GM23338 (cell line): ENCODE results near the gene H2AZ2. TPM values are rescaled to one million over a fixed set of nuclear protein-coding genes. Genes with fewer than 3 reads are reported as not detected.

Experiments used
- CREB1 ChIP-seq: fragments of 250-450 bp; sonication (Bioruptor Pico); IDR thresholded peaks from 2 replicates; pipeline ENCODE4 v1.5.0; 2020; ENCODE audit warnings: low read depth, mild to moderate bottlenecking, moderate library complexity
- CTCF ChIP-seq, 2 experiments: fragments of 200-600 bp in 1 of 2; sonication (generic) in 1 of 2; conservative IDR thresholded peaks; 2 replicates each; pipeline versions ENCODE4 v1.5.1 to v1.6.1; 2016 to 2017; ENCODE audit warnings: antibody characterized with exemption in 2 of 2, low read depth in 2 of 2, mild to moderate bottlenecking in 2 of 2, moderate library complexity in 1 of 2
- EZH2phosphoT487 ChIP-seq: fragments of 200-600 bp; sonication (generic); IDR thresholded peaks from one replicate; pipeline ENCODE4 v1.8.1; 2018; ENCODE audit warnings: antibody characterized with exemption; ENCODE audit not compliant: unreplicated experiment
- JUNB ChIP-seq: IDR thresholded peaks from one replicate; pipeline ENCODE4 v1.6.1; 2016; ENCODE audit warnings: antibody characterized with exemption; ENCODE audit not compliant: unreplicated experiment
- NANOG ChIP-seq: IDR thresholded peaks from 2 replicates; pipeline ENCODE4 v1.6.1; 2016; ENCODE audit warnings: antibody characterized with exemption, borderline replicate concordance
- POLR2AphosphoS5 ChIP-seq: IDR thresholded peaks from 2 replicates; pipeline ENCODE4 v1.6.1; 2016; ENCODE audit warnings: antibody characterized with exemption, low read depth
- STAT1 ChIP-seq: IDR thresholded peaks from one replicate; pipeline ENCODE4 v1.6.1; 2016; ENCODE audit warnings: antibody characterized with exemption; ENCODE audit not compliant: unreplicated experiment
- ZNF114 ChIP-seq: fragments of 250-450 bp; sonication (Bioruptor Pico); IDR thresholded peaks from 2 replicates; pipeline ENCODE4 v1.5.0; 2020; ENCODE audit warnings: mild to moderate bottlenecking, moderate library complexity
- polyA plus RNA-seq: library from polyadenylated mRNA; unstranded; fragments of >200 nt; fragmentation: Nextera tagmentation; extraction: Ambion mirVana; gene quantifications from 2 replicates; pipeline ENCODE4 v1.2.1, GENCODE V29; 2016
- total RNA-seq: library from RNA; depleted of rRNA; stranded (reverse); fragments of >200 nt; shearing (Covaris generic); gene quantifications from 2 replicates; pipeline ENCODE4 v1.2.3, GENCODE V29; 2014
- TF ChIP-seq, protein P1 (sequence below): fragments of 250-450 bp; sonication (Bioruptor Pico); IDR thresholded peaks from 2 replicates; pipeline ENCODE4 v1.5.0; 2020; ENCODE audit warnings: mild to moderate bottlenecking, moderate library complexity
- TF ChIP-seq, protein P2 (sequence below): IDR thresholded peaks from 2 replicates; pipeline ENCODE4 v1.6.1; 2016; ENCODE audit warnings: antibody characterized with exemption

H2AZ2 gene
- total and polyA plus RNA-seq, 2 experiments from 2014 or later: 215 to 390 TPM

- TF ChIP-seq, protein P1, sequence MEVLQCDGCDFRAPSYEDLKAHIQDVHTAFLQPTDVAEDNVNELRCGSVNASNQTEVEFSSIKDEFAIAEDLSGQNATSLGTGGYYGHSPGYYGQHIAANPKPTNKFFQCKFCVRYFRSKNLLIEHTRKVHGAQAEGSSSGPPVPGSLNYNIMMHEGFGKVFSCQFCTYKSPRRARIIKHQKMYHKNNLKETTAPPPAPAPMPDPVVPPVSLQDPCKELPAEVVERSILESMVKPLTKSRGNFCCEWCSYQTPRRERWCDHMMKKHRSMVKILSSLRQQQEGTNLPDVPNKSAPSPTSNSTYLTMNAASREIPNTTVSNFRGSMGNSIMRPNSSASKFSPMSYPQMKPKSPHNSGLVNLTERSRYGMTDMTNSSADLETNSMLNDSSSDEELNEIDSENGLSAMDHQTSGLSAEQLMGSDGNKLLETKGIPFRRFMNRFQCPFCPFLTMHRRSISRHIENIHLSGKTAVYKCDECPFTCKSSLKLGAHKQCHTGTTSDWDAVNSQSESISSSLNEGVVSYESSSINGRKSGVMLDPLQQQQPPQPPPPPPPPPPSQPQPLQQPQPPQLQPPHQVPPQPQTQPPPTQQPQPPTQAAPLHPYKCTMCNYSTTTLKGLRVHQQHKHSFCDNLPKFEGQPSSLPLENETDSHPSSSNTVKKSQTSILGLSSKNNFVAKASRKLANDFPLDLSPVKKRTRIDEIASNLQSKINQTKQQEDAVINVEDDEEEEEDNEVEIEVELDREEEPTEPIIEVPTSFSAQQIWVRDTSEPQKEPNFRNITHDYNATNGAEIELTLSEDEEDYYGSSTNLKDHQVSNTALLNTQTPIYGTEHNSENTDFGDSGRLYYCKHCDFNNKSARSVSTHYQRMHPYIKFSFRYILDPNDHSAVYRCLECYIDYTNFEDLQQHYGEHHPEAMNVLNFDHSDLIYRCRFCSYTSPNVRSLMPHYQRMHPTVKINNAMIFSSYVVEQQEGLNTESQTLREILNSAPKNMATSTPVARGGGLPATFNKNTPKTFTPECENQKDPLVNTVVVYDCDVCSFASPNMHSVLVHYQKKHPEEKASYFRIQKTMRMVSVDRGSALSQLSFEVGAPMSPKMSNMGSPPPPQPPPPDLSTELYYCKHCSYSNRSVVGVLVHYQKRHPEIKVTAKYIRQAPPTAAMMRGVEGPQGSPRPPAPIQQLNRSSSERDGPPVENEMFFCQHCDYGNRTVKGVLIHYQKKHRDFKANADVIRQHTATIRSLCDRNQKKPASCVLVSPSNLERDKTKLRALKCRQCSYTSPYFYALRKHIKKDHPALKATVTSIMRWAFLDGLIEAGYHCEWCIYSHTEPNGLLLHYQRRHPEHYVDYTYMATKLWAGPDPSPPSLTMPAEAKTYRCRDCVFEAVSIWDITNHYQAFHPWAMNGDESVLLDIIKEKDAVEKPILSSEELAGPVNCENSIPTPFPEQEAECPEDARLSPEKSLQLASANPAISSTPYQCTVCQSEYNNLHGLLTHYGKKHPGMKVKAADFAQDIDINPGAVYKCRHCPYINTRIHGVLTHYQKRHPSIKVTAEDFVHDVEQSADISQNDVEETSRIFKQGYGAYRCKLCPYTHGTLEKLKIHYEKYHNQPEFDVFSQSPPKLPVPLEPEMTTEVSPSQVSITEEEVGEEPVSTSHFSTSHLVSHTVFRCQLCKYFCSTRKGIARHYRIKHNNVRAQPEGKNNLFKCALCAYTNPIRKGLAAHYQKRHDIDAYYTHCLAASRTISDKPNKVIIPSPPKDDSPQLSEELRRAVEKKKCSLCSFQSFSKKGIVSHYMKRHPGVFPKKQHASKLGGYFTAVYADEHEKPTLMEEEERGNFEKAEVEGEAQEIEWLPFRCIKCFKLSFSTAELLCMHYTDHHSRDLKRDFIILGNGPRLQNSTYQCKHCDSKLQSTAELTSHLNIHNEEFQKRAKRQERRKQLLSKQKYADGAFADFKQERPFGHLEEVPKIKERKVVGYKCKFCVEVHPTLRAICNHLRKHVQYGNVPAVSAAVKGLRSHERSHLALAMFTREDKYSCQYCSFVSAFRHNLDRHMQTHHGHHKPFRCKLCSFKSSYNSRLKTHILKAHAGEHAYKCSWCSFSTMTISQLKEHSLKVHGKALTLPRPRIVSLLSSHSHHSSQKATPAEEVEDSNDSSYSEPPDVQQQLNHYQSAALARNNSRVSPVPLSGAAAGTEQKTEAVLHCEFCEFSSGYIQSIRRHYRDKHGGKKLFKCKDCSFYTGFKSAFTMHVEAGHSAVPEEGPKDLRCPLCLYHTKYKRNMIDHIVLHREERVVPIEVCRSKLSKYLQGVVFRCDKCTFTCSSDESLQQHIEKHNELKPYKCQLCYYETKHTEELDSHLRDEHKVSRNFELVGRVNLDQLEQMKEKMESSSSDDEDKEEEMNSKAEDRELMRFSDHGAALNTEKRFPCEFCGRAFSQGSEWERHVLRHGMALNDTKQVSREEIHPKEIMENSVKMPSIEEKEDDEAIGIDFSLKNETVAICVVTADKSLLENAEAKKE (CRISPR knock-in tag): no peak
- TF ChIP-seq EZH2phosphoT487 (no peak), CREB1 (no peak), JUNB (no peak), STAT1 (no peak), NANOG (no peak), CTCF (conservative IDR thresholded peaks at IDR 0.05; ENCODE audit: low read depth in 2 of 2) (no peak), ZNF114 (CRISPR knock-in tag) (no peak), POLR2AphosphoS5 (no peak)
- TF ChIP-seq, protein P2, sequence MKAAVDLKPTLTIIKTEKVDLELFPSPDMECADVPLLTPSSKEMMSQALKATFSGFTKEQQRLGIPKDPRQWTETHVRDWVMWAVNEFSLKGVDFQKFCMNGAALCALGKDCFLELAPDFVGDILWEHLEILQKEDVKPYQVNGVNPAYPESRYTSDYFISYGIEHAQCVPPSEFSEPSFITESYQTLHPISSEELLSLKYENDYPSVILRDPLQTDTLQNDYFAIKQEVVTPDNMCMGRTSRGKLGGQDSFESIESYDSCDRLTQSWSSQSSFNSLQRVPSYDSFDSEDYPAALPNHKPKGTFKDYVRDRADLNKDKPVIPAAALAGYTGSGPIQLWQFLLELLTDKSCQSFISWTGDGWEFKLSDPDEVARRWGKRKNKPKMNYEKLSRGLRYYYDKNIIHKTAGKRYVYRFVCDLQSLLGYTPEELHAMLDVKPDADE: no peak
Observed at GRCh38 chr7:44793919-44794318, 54.0 kb downstream of the H2AZ2 start (continued).
